Activated T-helper 2 cell treated with anti-CD3 and anti-CD28 coated beads, Interferon-gamma antibody, Interleukin-2, Interleukin-4, amounts not matched to agents 10 μg/mL and 5 μg/mL and 100 μg/mL, durations not matched to agents 14 hours and 24 hours and 36 hours (primary cell): ENCODE results near the gene PLCH1. TPM values are rescaled to one million over a fixed set of nuclear protein-coding genes. Genes with fewer than 3 reads are reported as not detected.

Source experiments
- DNase-seq: peaks from one replicate; pipeline ENCODE4 v3.0.0; 2021; ENCODE audit warnings: low spot score
- H3K27ac Mint-ChIP-seq: one replicate; pipeline ENCODE4 v1.8.0; 2021; ENCODE audit warnings: mixed read lengths
- H3K27me3 Mint-ChIP-seq: one replicate; pipeline ENCODE4 v1.8.0; 2021; ENCODE audit warnings: low read depth, mixed read lengths
- H3K36me3 Mint-ChIP-seq: one replicate; pipeline ENCODE4 v1.8.0; 2021; ENCODE audit warnings: low read depth, mixed read lengths
- H3K4me1 Mint-ChIP-seq: one replicate; pipeline ENCODE4 v1.8.0; 2021; ENCODE audit warnings: low read depth, mixed read lengths
- H3K4me3 Mint-ChIP-seq: one replicate; pipeline ENCODE4 v1.8.0; 2021; ENCODE audit warnings: low read depth, mild to moderate bottlenecking, moderate library complexity, mixed read lengths
- H3K9me3 Mint-ChIP-seq: one replicate; pipeline ENCODE4 v1.8.0; 2021; ENCODE audit warnings: mixed read lengths
- intact Hi-C: fragments of 100-400 bp; cut with micrococcal nuclease; formaldehyde crosslinking; loops from one replicate; pipeline ENCODE4 v1.15.1; 2023
- total RNA-seq: library from RNA; stranded (reverse); gene quantifications from 2 replicates; pipeline ENCODE4 v1.2.3, GENCODE V29; 2022

PLCH1 gene
- total RNA-seq, 1 donor from 2014 or later = 0.09 TPM

DNA sequence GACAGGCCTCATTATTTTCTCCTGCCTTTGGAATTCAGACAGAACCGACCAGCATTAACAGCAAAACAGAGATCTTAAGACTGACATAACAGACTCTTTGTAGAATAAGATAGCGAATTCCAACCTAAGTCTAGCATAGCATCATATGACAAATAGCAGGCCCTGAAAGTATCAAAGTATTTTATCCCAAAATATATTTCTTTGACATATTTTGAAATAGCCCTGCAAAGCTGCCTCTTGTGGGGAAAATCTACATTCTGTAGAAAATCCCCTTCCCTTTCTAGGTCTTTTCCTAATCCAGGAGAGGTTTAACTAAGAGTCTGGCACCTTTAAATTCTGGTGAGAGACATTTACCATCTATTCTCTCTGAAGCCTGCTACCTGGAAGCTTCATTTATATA is 417.0 kb downstream of the PLCH1 start:
- Mint-ChIP-seq H3K27ac (no peak overlapping the region), H3K9me3 (no peaks in the 10 kb centered on the region), H3K27me3 (peaks cover 9% of the 10 kb centered on the region), H3K4me1 (no peaks in the 10 kb centered on the region), H3K4me3 (no peak overlapping the region), H3K36me3 (no peaks in the 10 kb centered on the region)
- no peak for DNase-seq
- intact Hi-C loops = no loop called here

DNA sequence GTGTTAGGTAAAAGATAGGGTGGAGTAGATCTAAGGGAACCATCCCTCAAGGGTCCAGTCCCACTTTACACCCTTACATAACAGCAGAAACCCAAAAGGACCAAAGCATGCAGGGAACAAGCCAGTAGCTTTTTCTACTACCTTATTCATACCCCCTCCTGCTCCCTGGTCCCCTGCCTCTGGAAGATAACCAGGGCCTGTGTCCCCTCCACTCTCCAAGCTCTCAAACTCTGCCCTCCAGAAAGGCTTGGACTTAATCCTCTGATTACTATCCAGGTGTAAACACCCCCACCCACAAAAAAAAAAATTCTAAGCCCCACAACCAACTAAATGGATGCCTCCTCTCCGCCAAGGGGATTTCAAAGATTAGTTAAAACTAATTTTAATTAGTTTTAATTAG is 417.4 kb downstream of the PLCH1 start:
- no peak overlapping the region for H3K27ac Mint-ChIP-seq
- no peak for DNase-seq
- H3K27me3 Mint-ChIP-seq = peaks cover 9% of the 10 kb centered on the region
- H3K36me3 Mint-ChIP-seq = no peaks in the 10 kb centered on the region
- intact Hi-C loops = no loop called here
- no peaks in the 10 kb centered on the region for H3K4me1 Mint-ChIP-seq
- no peaks in the 10 kb centered on the region for H3K9me3 Mint-ChIP-seq
- H3K4me3 Mint-ChIP-seq = no peak overlapping the region

DNA sequence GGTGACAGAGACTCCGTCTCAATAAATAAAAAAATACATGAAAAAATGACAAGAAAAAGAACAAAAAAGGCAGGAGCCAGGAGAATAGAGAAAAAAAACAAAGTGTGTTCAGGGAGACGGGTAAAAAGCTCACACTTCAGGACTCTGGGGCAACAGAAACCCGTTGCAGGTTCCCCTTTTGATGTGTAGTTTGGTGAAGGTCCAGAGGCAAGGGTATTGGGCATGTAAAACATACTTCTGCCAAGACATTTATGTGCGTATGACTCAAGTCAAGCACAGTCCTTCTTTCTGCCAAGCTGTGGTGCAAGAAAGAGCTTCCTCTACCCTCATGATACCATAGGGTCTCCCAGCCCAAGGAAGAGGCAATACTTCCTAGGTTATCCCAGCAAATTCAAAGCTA is 418.0 kb downstream of the PLCH1 start:
- DNase-seq = no peak
- Mint-ChIP-seq H3K27ac (no peak overlapping the region), H3K9me3 (no peaks in the 10 kb centered on the region), H3K4me1 (no peaks in the 10 kb centered on the region), H3K4me3 (no peak overlapping the region), H3K36me3 (no peaks in the 10 kb centered on the region), H3K27me3 (peaks cover 9% of the 10 kb centered on the region)
- intact Hi-C loops = no loop called here

DNA sequence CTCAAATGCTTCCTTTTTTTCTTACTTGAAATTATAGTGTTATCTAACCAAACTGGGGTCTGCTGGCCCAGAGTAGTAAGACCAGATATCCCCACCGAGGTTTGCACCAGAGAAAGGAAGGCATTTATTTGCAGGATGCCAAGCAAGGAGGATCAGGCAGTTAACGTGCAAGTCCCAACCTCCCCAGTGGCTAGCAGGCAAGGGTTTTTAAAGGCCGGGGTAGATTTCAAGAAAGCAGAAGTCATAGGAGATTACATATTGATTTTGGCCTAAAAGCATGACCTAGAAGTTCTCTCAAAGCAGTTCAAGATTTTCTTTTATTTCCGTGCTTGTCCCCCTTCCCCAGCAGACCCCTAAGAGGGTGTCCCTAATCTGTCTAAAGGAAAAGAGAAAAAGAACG is 418.6 kb downstream of the PLCH1 start:
- Mint-ChIP-seq H3K4me3 (no peak overlapping the region), H3K4me1 (no peaks in the 10 kb centered on the region), H3K27ac (no peak overlapping the region), H3K9me3 (no peaks in the 10 kb centered on the region), H3K27me3 (peaks cover 9% of the 10 kb centered on the region), H3K36me3 (no peaks in the 10 kb centered on the region)
- DNase-seq = no peak
- intact Hi-C loops = no loop called here

Other genes starting within 250 kb of the PLCH1 start
- 1.7 and 2.1 TPM in 2 replicates for gene C3orf33, start 61.2 kb upstream of the PLCH1 start, total RNA-seq
- gene SLC33A1, start 109.4 kb upstream of the PLCH1 start, total RNA-seq = 30.2 and 33.6 TPM in 2 replicates
- gene GMPS, start 125.6 kb upstream of the PLCH1 start, total RNA-seq = 135 and 136 TPM in 2 replicates